Mesendoderm (in vitro differentiated cells): ENCODE data around the gene FNBP1.

ENCODE experiments used
- DNase-seq: peaks from one replicate; pipeline ENCODE4 v3.0.0; 2013
- H2AK5ac ChIP-seq: 2 replicates; pipeline ENCODE4 v1.6.1; 2013; ENCODE audit warnings: low read length, inconsistent platforms
- H2BK120ac ChIP-seq: 2 replicates; pipeline ENCODE4 v1.6.1; 2013; ENCODE audit warnings: low read depth, mild to moderate bottlenecking, low read length, moderate library complexity, mixed read lengths
- H2BK15ac ChIP-seq: replicated peaks from 2 replicates; pipeline ENCODE4 v1.6.1; 2013; ENCODE audit warnings: low read depth, mild to moderate bottlenecking, moderate library complexity
- H2BK5ac ChIP-seq: 2 replicates; pipeline ENCODE4 v1.6.1; 2013; ENCODE audit warnings: low read length, inconsistent platforms
- H3K18ac ChIP-seq: 2 replicates; pipeline ENCODE4 v1.6.1; 2013; ENCODE audit warnings: mild to moderate bottlenecking, low read length, mixed read lengths
- H3K23ac ChIP-seq: one replicate; pipeline ENCODE4 v1.6.1; 2013; ENCODE audit warnings: low read length
- H3K27ac ChIP-seq: 2 replicates; pipeline ENCODE4 v1.5.1; 2013; ENCODE audit warnings: low read depth, mild to moderate bottlenecking, inconsistent platforms, low read length, moderate library complexity
- H3K27me3 ChIP-seq: 2 replicates; pipeline ENCODE4 v1.6.1; 2013; ENCODE audit warnings: low read length, control low read depth, mild to moderate bottlenecking, inconsistent platforms; ENCODE audit not compliant: insufficient read depth, poor library complexity
- H3K36me3 ChIP-seq: 2 replicates; pipeline ENCODE4 v1.6.1; 2013; ENCODE audit warnings: low read length, inconsistent platforms; ENCODE audit not compliant: control insufficient read depth, insufficient read depth
- H3K4ac ChIP-seq: one replicate; pipeline ENCODE4 v1.6.1; 2013; ENCODE audit warnings: low read depth, mild to moderate bottlenecking, low read length, moderate library complexity
- H3K4me1 ChIP-seq: 2 replicates; pipeline ENCODE4 v1.6.1; 2013; ENCODE audit warnings: low read depth, low read length, inconsistent platforms; ENCODE audit not compliant: control insufficient read depth
- H3K4me2 ChIP-seq: 2 replicates; pipeline ENCODE4 v1.6.1; 2013; ENCODE audit warnings: low read length
- H3K4me3 ChIP-seq: 2 replicates; pipeline ENCODE4 v1.5.1; 2013; ENCODE audit warnings: mild to moderate bottlenecking, low read length
- H3K56ac ChIP-seq: one replicate; pipeline ENCODE4 v1.6.1; 2013; ENCODE audit warnings: low read length
- H3K79me1 ChIP-seq: 2 replicates; pipeline ENCODE4 v1.6.1; 2013; ENCODE audit warnings: low read length, inconsistent platforms
- H3K79me2 ChIP-seq: 2 replicates; pipeline ENCODE4 v1.6.1; 2013; ENCODE audit warnings: mild to moderate bottlenecking, low read length; ENCODE audit not compliant: control insufficient read depth, insufficient read depth
- H3K9ac ChIP-seq: 2 replicates; pipeline ENCODE4 v1.6.1; 2013; ENCODE audit warnings: low read length, inconsistent platforms
- H4K5ac ChIP-seq: one replicate; pipeline ENCODE4 v1.6.1; 2013; ENCODE audit warnings: low read length
- H4K8ac ChIP-seq: one replicate; pipeline ENCODE4 v1.6.1; 2013; ENCODE audit warnings: low read depth, mild to moderate bottlenecking, control low read depth, low read length, moderate library complexity
- WGBS: extraction: QIAGEN DNeasy Blood & Tissue Kit; methylation state at CpG from one replicate; pipeline ENCODE4 v1.1.7; 2013; ENCODE audit warnings: low lambda C conversion rate, missing lambda C conversion rate; ENCODE audit not compliant: insufficient coverage; ENCODE audit errors: extremely low coverage; 5-methylcytosine and 5-hydroxymethylcytosine counted together

Gene FNBP1

DNA sequence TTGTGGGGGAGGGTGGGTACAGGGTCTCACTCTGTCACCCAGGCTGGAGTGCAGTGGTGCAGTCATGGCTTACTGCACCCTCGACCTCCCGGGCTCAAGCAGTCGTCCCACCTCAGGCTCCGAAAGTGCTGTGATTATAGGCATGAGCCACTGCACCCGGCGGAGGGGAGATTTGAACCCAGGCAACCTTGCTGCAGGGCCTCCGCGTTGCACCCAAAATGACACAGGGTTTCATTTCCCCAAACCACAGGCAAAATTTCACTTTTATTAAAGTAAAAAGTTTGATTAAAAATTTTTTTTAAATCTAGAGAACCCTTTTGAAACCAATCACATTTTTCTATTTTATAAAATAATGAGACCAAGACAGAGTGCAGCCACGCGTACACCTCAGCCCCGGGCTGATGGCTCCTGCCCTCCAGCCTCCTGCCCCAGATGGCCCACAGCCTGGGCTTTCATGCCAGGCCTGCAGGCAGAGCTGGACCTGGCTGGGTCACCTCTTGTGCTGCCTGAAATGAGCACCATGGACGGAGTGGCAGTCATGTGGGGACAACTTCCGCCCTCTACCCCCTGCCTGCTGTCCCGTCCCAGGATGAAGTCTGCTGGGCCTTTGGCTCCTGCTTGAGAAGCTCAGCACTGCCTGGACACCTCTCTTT lies 177.2 kb downstream of the FNBP1 start:
- Histone ChIP-seq H2BK5ac (no peak overlapping the region), H3K4ac (no peak overlapping the region), H2BK15ac (no peak overlapping the region), H3K27ac (no peak overlapping the region), H3K4me1 (no peaks in the 10 kb centered on the region), H3K79me2 (no peaks in the 10 kb centered on the region), H3K56ac (no peak overlapping the region), H3K27me3 (no peaks in the 10 kb centered on the region), H3K9ac (no peak overlapping the region), H4K5ac (no peak overlapping the region), H4K8ac (no peak overlapping the region), H3K4me2 (no peak overlapping the region), H3K4me3 (no peak overlapping the region), H3K18ac (no peak overlapping the region), H3K23ac (no peak overlapping the region), H2AK5ac (no peak overlapping the region), H3K79me1 (no peaks in the 10 kb centered on the region), H3K36me3 (peaks cover 2% of the 10 kb centered on the region), H2BK120ac (no peak overlapping the region)
- no peak for DNase-seq
- WGBS: no CpG with 5 or more reads among the region's 14 CpGs

DNA sequence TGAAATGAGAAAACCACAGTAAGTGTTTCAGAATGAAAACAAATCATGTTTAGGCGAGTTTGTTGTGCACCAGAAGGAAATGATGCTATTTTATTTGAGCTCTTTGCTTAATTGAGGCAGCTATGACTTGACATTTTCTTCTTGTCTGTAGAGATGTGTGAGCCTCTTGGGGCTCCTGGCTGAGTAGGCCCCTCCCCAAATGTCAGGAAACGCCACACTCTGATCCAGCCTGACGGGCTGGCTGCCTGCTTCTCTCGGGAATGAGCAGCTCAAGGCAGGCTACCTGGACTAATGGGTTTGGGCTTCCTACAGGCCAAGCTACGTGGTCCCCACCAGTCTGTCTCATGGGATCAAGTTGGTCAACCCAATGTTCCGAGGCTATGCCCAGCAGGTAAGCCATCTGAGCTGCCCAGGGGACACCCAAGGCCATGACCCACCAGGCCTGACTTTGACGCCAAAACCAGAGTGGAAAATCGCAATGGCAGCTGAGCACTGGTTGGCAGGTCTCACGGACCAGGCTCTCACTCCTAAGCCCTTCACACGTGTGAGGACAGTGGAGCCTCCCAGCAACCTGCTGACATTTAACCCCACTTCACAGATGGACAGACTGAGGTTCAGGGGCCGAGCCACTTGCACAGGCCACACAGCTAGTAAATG lies 177.9 kb downstream of the FNBP1 start:
- Histone ChIP-seq H3K4me2 (no peak overlapping the region), H2BK120ac (no peak overlapping the region), H4K8ac (no peak overlapping the region), H2BK15ac (no peak overlapping the region), H2AK5ac (no peak overlapping the region), H3K9ac (no peak overlapping the region), H2BK5ac (no peak overlapping the region), H3K79me2 (no peaks in the 10 kb centered on the region), H3K56ac (no peak overlapping the region), H3K79me1 (no peaks in the 10 kb centered on the region), H4K5ac (no peak overlapping the region), H3K27me3 (no peaks in the 10 kb centered on the region), H3K4me3 (no peak overlapping the region), H3K36me3 (peaks cover 2% of the 10 kb centered on the region), H3K18ac (no peak overlapping the region), H3K23ac (no peak overlapping the region), H3K4me1 (no peaks in the 10 kb centered on the region), H3K4ac (no peak overlapping the region), H3K27ac (no peak overlapping the region)
- DNase-seq: peak; percentile 47
- no CpG with 5 or more reads among the region's 11 CpGs for WGBS

DNA sequence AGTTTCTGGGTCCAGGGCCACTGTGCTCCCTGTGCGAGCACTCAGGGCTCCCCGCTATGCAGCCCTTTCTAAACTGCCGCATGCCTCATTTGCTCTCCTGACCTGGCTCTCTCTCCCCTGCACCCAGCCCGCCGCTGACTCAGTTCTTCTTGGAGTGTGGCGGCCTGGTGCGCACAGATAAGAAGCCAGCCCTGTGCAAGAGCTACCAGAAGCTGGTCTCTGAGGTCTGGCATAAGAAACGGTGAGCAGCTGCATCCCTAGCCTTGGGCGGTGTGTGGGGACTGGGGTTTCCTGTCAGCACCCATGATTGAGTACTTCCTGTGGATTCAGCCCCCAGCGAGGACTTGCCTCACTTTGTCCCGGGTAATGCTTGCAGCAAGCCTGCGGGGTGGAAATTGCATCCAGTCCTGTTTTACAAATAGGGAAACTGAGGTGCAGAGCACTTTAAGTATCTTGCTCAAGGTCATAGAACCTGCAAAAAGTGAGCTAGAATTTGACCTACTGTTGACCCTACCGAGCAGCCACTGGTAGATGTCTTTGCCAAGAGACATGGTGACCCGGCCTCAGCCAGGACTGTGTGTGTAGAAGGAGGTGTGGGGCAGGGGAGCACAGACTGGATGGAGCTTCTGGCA lies 179.8 kb downstream of the FNBP1 start:
- peaks cover 2% of the 10 kb centered on the region for H3K36me3 ChIP-seq
- no peaks in the 10 kb centered on the region for H3K27me3 ChIP-seq
- DNase-seq: peak; percentile 31
- H2BK5ac ChIP-seq: no peak overlapping the region
- H3K4me3 ChIP-seq: no peak overlapping the region
- H2BK120ac ChIP-seq: no peak overlapping the region
- H4K8ac ChIP-seq: no peak overlapping the region
- no peak overlapping the region for H2BK15ac ChIP-seq
- no peak overlapping the region for H3K9ac ChIP-seq
- WGBS: no CpG with 5 or more reads among the region's 14 CpGs
- H3K79me2 ChIP-seq: no peaks in the 10 kb centered on the region
- H3K79me1 ChIP-seq: no peaks in the 10 kb centered on the region
- no peak overlapping the region for H3K23ac ChIP-seq
- H3K4me2 ChIP-seq: no peak overlapping the region
- no peak overlapping the region for H3K4ac ChIP-seq
- no peak overlapping the region for H3K56ac ChIP-seq
- H2AK5ac ChIP-seq: no peak overlapping the region
- H3K18ac ChIP-seq: no peak overlapping the region
- H4K5ac ChIP-seq: no peak overlapping the region
- H3K27ac ChIP-seq: no peak overlapping the region
- H3K4me1 ChIP-seq: no peaks in the 10 kb centered on the region

DNA sequence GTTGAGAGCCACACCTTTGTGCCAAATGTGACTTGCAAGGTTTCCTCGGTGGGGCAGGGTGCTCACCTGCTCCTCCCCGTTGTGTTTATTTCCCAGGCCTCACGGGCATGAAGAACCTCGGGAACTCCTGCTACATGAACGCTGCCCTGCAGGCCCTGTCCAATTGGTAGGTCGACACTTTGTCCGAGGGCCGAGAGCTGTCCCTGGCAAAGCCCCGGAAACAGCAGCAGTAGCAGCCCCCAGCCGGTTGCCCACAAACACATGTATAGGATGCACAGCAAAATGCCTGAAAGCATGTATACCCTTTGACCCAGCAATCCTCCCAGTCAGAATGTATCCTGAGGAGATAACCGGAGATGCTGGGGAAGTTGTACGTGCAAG lies 181.6 kb downstream of the FNBP1 start:
- no CpG with 5 or more reads among the region's 12 CpGs for WGBS

DNA sequence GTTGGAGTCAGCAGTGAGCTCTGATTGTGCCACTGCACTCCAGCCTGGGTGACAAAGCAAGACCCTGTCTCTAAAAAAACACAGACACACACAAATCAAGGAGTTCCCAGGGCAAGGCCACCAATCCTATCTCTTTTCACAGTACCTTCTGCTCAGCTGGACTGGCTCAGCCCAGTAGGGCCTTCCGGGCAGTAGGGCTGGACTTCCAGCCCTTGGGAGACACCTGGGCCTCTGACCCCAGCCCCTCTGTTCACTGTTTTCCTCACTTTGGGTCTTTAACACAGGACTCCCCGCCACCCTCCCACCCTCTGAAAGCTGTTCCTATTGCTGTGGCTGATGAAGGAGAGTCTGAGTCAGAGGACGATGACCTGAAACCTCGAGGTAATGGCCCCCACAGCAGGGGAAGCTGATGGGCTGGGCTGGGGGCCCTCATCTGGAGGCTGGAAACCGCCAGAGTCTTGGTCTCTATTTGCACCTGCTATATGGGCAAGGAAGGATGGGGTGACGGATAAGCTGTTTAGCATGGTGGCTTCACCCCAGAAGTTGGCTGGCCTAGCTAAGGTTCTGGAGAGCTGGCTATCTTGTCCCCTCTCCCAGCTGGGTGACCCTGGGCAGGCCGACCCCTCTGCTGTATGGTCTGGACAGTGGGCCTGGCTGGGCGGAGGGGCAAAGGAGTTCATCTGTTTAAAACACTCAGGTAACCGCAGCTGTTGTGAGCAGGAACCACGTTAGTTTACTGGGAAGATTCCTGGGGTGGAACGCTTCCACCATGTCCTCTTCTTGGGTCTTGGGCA lies 182.1 kb downstream of the FNBP1 start:
- Histone ChIP-seq H3K56ac (no peak overlapping the region), H3K23ac (no peak overlapping the region), H3K4ac (no peak overlapping the region), H2BK120ac (no peak overlapping the region), H3K4me3 (no peak overlapping the region), H3K4me2 (no peak overlapping the region), H2BK15ac (no peak overlapping the region), H3K27me3 (no peaks in the 10 kb centered on the region), H3K79me2 (no peaks in the 10 kb centered on the region), H3K27ac (no peak overlapping the region), H3K9ac (no peak overlapping the region), H4K8ac (no peak overlapping the region), H2AK5ac (no peak overlapping the region), H3K79me1 (no peaks in the 10 kb centered on the region), H2BK5ac (no peak overlapping the region), H3K18ac (no peak overlapping the region), H3K36me3 (peaks cover 2% of the 10 kb centered on the region), H4K5ac (no peak overlapping the region), H3K4me1 (no peaks in the 10 kb centered on the region)
- no CpG with 5 or more reads among the region's 11 CpGs for WGBS
- DNase-seq: no peak

More for the DNA sequence above, 181.6 kb downstream of the FNBP1 start:
- no peak overlapping the region for H3K4ac ChIP-seq
- no peaks in the 10 kb centered on the region for H3K27me3 ChIP-seq
- no peak overlapping the region for H4K8ac ChIP-seq
- H3K36me3 ChIP-seq: peaks cover 2% of the 10 kb centered on the region
- H3K79me1 ChIP-seq: no peaks in the 10 kb centered on the region
- H2BK120ac ChIP-seq: no peak overlapping the region
- H3K4me1 ChIP-seq: no peaks in the 10 kb centered on the region
- no peak overlapping the region for H3K4me3 ChIP-seq
- no peak overlapping the region for H3K4me2 ChIP-seq
- H3K9ac ChIP-seq: no peak overlapping the region
- H3K27ac ChIP-seq: no peak overlapping the region
- no peak overlapping the region for H3K56ac ChIP-seq
- no peak overlapping the region for H2BK5ac ChIP-seq
- no peak overlapping the region for H3K23ac ChIP-seq
- no peak overlapping the region for H2AK5ac ChIP-seq
- no peaks in the 10 kb centered on the region for H3K79me2 ChIP-seq
- H4K5ac ChIP-seq: no peak overlapping the region
- H2BK15ac ChIP-seq: no peak overlapping the region
- no peak overlapping the region for H3K18ac ChIP-seq
- no peak for DNase-seq
